Neural progenitor cell (in vitro differentiated cells): ENCODE measurements around the gene ASB1. TPM values are rescaled to one million over a fixed set of nuclear protein-coding genes. Genes with fewer than 3 reads are reported as not detected.

Source experiments
- DNase-seq: peaks from one replicate; pipeline ENCODE4 v3.0.0-alpha.2; 2016; ENCODE audit warnings: low spot score
- H2AFZ ChIP-seq: fragments of 200-600 bp; sonication (generic); replicated peaks from 2 replicates; pipeline ENCODE4 v1.6.1; 2016; ENCODE audit warnings: antibody characterized with exemption
- H3F3A ChIP-seq: fragments of 200-600 bp; sonication (generic); 2 replicates; pipeline ENCODE4 v1.6.1; 2016; ENCODE audit warnings: antibody characterized with exemption, low read depth
- H3K27ac ChIP-seq: fragments of 200-600 bp; sonication (generic); 2 replicates; pipeline ENCODE4 v1.5.1; 2016; ENCODE audit warnings: mild to moderate bottlenecking
- H3K27me3 ChIP-seq: fragments of 200-600 bp; sonication (generic); 2 replicates; pipeline ENCODE4 v1.6.1; 2016; ENCODE audit warnings: mild to moderate bottlenecking, moderate library complexity
- H3K36me3 ChIP-seq: fragments of 200-600 bp; sonication (generic); 2 replicates; pipeline ENCODE4 v1.5.1; 2016
- H3K4me1 ChIP-seq: fragments of 200-600 bp; sonication (generic); 2 replicates; pipeline ENCODE4 v1.6.1; 2016; ENCODE audit warnings: mixed run types
- H3K4me2 ChIP-seq: fragments of 200-600 bp; sonication (generic); 2 replicates; pipeline ENCODE4 v1.6.1; 2016
- H3K4me3 ChIP-seq: fragments of 200-600 bp; sonication (generic); 2 replicates; pipeline ENCODE4 v1.5.1; 2016
- H3K79me2 ChIP-seq: fragments of 200-600 bp; sonication (generic); 2 replicates; pipeline ENCODE4 v1.6.1; 2016; ENCODE audit warnings: low read depth
- H3K9ac ChIP-seq: fragments of 200-600 bp; sonication (generic); 2 replicates; pipeline ENCODE4 v1.6.1; 2016
- H3K9me3 ChIP-seq: fragments of 200-600 bp; sonication (generic); 2 replicates; pipeline ENCODE4 v1.5.1; 2016; ENCODE audit warnings: low read depth
- H4K20me1 ChIP-seq: fragments of 200-600 bp; sonication (generic); 2 replicates; pipeline ENCODE4 v1.6.1; 2016; ENCODE audit warnings: low read depth
- H3K27ac Mint-ChIP-seq: 3 replicates; pipeline ENCODE4 v1.8.0; 2021; ENCODE audit warnings: mixed read lengths
- H3K27me3 Mint-ChIP-seq: 2 replicates; pipeline ENCODE4 v1.8.0; 2022; ENCODE audit warnings: low read depth, mild to moderate bottlenecking, inconsistent platforms, moderate library complexity, mixed read lengths; ENCODE audit not compliant: insufficient read depth
- H3K36me3 Mint-ChIP-seq: 3 replicates; pipeline ENCODE4 v1.8.0; 2021; ENCODE audit warnings: mixed read lengths
- H3K4me1 Mint-ChIP-seq: 3 replicates; pipeline ENCODE4 v1.8.0; 2021; ENCODE audit warnings: mixed read lengths
- H3K4me3 Mint-ChIP-seq: 3 replicates; pipeline ENCODE4 v1.8.0; 2021; ENCODE audit warnings: mild to moderate bottlenecking, moderate library complexity, mixed read lengths
- H3K9me3 Mint-ChIP-seq: 3 replicates; pipeline ENCODE4 v1.8.0; 2020; ENCODE audit warnings: mixed read lengths
- EZH2 ChIP-seq: fragments of 200-600 bp; sonication (generic); IDR thresholded peaks from 2 replicates; pipeline ENCODE4 v1.6.1; 2017; ENCODE audit warnings: antibody characterized with exemption, mild to moderate bottlenecking, moderate library complexity
- EZH2phosphoT487 ChIP-seq: fragments of 200-600 bp; sonication (generic); IDR thresholded peaks from 2 replicates; pipeline ENCODE4 v1.6.1; 2017; ENCODE audit warnings: antibody characterized with exemption
- total RNA-seq: library from RNA; depleted of rRNA; stranded (reverse); fragments of >200 nt; gene quantifications from 2 replicates; pipeline ENCODE4 v1.2.3, GENCODE V29; 2015; ENCODE audit warnings: low replicate concordance
- TF ChIP-seq, protein P1 (sequence below): fragments of 200-600 bp; sonication (generic); IDR thresholded peaks from 2 replicates; pipeline ENCODE4 v1.5.1; 2017; ENCODE audit warnings: antibody characterized with exemption, mild to moderate bottlenecking

ASB1 gene
- total RNA-seq, 1 donor from 2014 or later, result 29.2 TPM

GRCh38 chr2:238487134-238487533 lies 60.4 kb downstream of the ASB1 start:
- Histone ChIP-seq H3K27me3 (no peaks in the 10 kb centered on the region), H3K4me2 (no peak overlapping the region), H3K4me1 (peaks cover 8% of the 10 kb centered on the region), H3F3A (peaks cover 11% of the 10 kb centered on the region), H2AFZ (no peak overlapping the region), H3K9ac (no peak overlapping the region), H4K20me1 (no peaks in the 10 kb centered on the region), H3K27ac (no peak overlapping the region), H3K9me3 (no peaks in the 10 kb centered on the region), H3K4me3 (no peak overlapping the region), H3K79me2 (no peaks in the 10 kb centered on the region), H3K36me3 (no peaks in the 10 kb centered on the region)
- Mint-ChIP-seq H3K36me3 (no peaks in the 10 kb centered on the region), H3K27me3 (peaks cover 2% of the 10 kb centered on the region), H3K4me3 (no peak overlapping the region), H3K4me1 (peaks cover 14% of the 10 kb centered on the region), H3K27ac (no peak overlapping the region), H3K9me3 (no peaks in the 10 kb centered on the region)
- TF ChIP-seq EZH2phosphoT487 (no peak), EZH2 (no peak)
- TF ChIP-seq, protein P1, sequence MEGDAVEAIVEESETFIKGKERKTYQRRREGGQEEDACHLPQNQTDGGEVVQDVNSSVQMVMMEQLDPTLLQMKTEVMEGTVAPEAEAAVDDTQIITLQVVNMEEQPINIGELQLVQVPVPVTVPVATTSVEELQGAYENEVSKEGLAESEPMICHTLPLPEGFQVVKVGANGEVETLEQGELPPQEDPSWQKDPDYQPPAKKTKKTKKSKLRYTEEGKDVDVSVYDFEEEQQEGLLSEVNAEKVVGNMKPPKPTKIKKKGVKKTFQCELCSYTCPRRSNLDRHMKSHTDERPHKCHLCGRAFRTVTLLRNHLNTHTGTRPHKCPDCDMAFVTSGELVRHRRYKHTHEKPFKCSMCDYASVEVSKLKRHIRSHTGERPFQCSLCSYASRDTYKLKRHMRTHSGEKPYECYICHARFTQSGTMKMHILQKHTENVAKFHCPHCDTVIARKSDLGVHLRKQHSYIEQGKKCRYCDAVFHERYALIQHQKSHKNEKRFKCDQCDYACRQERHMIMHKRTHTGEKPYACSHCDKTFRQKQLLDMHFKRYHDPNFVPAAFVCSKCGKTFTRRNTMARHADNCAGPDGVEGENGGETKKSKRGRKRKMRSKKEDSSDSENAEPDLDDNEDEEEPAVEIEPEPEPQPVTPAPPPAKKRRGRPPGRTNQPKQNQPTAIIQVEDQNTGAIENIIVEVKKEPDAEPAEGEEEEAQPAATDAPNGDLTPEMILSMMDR, result no peak
- no peak for DNase-seq

DNA sequence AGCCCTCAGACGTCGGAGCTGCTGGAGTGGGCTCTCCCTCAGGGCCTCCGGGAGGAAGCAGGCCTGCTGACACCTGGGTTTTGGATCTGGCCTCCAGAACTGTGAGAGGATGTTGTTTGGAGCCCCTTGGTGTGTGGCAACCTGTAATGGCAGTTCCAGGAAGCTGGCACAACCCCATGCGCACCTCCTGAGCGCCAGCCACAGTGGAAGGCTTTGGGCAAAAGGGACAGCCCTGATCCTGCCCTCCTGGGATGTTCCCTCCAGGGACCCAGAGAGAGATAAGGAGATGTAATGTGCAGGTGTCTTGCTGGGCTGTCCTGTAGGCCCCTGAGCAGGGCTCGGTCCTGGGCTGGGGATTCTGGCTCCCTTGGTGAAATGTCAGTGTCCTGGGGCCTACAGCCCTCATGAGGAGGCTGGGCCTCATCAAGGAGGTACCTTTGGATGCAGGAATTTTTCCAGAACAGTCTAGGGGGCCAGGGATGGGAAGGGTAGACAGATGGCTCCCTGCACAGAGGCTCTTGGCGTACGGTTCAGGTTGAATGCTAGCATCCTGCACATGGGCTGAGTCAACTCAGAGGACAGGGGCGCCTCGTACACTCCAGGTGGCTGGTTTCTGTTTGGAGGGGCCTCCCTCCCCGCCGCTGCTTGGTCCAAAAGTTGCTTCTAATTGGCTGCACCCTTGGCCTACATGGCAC lies 61.1 kb downstream of the ASB1 start:
- no peak overlapping the region for H3K4me3 Mint-ChIP-seq
- Histone ChIP-seq H3K4me2 (no peak overlapping the region), H3K9ac (no peak overlapping the region), H3K36me3 (no peaks in the 10 kb centered on the region), H4K20me1 (no peaks in the 10 kb centered on the region), H3K79me2 (no peaks in the 10 kb centered on the region), H3K9me3 (no peaks in the 10 kb centered on the region), H3K27me3 (no peaks in the 10 kb centered on the region), H3F3A (peaks cover 11% of the 10 kb centered on the region), H3K27ac (no peak overlapping the region), H2AFZ (no peak overlapping the region), H3K4me3 (no peak overlapping the region), H3K4me1 (peaks cover 14% of the 10 kb centered on the region)
- H3K36me3 Mint-ChIP-seq, result no peaks in the 10 kb centered on the region
- peaks cover 2% of the 10 kb centered on the region for H3K27me3 Mint-ChIP-seq
- TF ChIP-seq EZH2 (no peak), EZH2phosphoT487 (no peak)
- TF ChIP-seq, protein P1, result no peak
- no peaks in the 10 kb centered on the region for H3K9me3 Mint-ChIP-seq
- no peak for DNase-seq
- peaks cover 21% of the 10 kb centered on the region for H3K4me1 Mint-ChIP-seq
- H3K27ac Mint-ChIP-seq, result no peak overlapping the region

- Histone ChIP-seq H3K36me3 (no peaks in the 10 kb centered on the region), H3K4me2 (no peak overlapping the region), H3K4me3 (no peak overlapping the region), H3K27me3 (no peaks in the 10 kb centered on the region), H3K79me2 (no peaks in the 10 kb centered on the region), H3K9me3 (no peaks in the 10 kb centered on the region), H3F3A (peaks cover 9% of the 10 kb centered on the region), H3K27ac (no peak overlapping the region), H4K20me1 (no peaks in the 10 kb centered on the region), H3K4me1 (peaks cover 19% of the 10 kb centered on the region), H2AFZ (no peak overlapping the region), H3K9ac (no peak overlapping the region)
- H3K27me3 Mint-ChIP-seq, result peaks cover 2% of the 10 kb centered on the region
- H3K4me3 Mint-ChIP-seq, result no peak overlapping the region
- no peaks in the 10 kb centered on the region for H3K9me3 Mint-ChIP-seq
- TF ChIP-seq EZH2phosphoT487 (no peak), EZH2 (no peak)
- TF ChIP-seq, protein P1, result no peak
- no peaks in the 10 kb centered on the region for H3K36me3 Mint-ChIP-seq
- peaks cover 26% of the 10 kb centered on the region for H3K4me1 Mint-ChIP-seq
- H3K27ac Mint-ChIP-seq, result no peak overlapping the region
- no peak for DNase-seq
These were observed 61.7 kb downstream of the ASB1 start for GRCh38 chr2:238488347-238488826.
